ENCODE results near the gene COQ9.

Gene COQ9

GRCh38 chr16:57485091-57485915 is 38.0 kb downstream of the COQ9 start:
- Histone ChIP-seq H4K20me1 (ENCODE audit: insufficient read depth, low read length) (peaks cover 15% of the 10 kb centered on the region; the same call in 1 of the 2 replicates), H3K36me3 (ENCODE audit: insufficient read depth, low read length) (no peaks in the 10 kb centered on the region), H3K79me2 (ENCODE audit: insufficient read depth, low read length) (no peaks in the 10 kb centered on the region), H3K4me2 (ENCODE audit: insufficient read depth, low read length) (peak overlapping the region; percentile 80), H3K27me3 (ENCODE audit: insufficient read depth, low read length, poor library complexity) (peaks cover 1% of the 10 kb centered on the region), H3K4me1 (ENCODE audit: insufficient read depth, low read length) (peaks cover 17% of the 10 kb centered on the region), H3K9me3 (ENCODE audit: insufficient read depth, low read length, severe bottlenecking) (no peaks in the 10 kb centered on the region), H2AFZ (ENCODE audit: low read depth, low read length) (peak overlapping the region; percentile 64), H3K4me3 (ENCODE audit: low read depth in 1 of 2, low read length in 2 of 2) (peak overlapping the region; percentile 8 to 63; a peak in 3 of 4 replicates), H3K27ac (ENCODE audit: low read length) (no peak overlapping the region), H3K9ac (ENCODE audit: low read depth, low read length) (peak overlapping the region; percentile 53)
- TF ChIP-seq CTCF (IDR thresholded peaks at IDR 0.05; ENCODE audit: borderline replicate concordance, extremely low read depth, low read length, poor library complexity, severe bottlenecking): no peak
- TF ChIP-seq EZH2 (IDR thresholded peaks at IDR 0.05; ENCODE audit: borderline replicate concordance, low read depth, low read length, severe bottlenecking): no peak
- ATAC-seq (ENCODE audit: insufficient read depth, low read depth): no peak
- DNase-seq: no peak

GRCh38 chr16:57485916-57486857 is 38.9 kb downstream of the COQ9 start, which contains the start of gene DOK4:
DOK4 (minus strand) TSS chr16:57486493; CDS start chr16:57479507, 6,986 bp downstream.
- DNase-seq (peak; percentile 83), ATAC-seq (ENCODE audit: insufficient read depth, low read depth) (peak; percentile 99)
- no peaks in the 10 kb centered on the region for H3K36me3 ChIP-seq (ENCODE audit: insufficient read depth, low read length)
- peak within 1 kb of the TSS; percentile 53 for H3K9ac ChIP-seq (ENCODE audit: low read depth, low read length)
- peak within 1 kb of the TSS; percentile 8 to 63; a peak in 3 of 4 replicates for H3K4me3 ChIP-seq (ENCODE audit: low read depth in 1 of 2, low read length in 2 of 2)
- peak within 1 kb of the TSS; percentile 75 for H2AFZ ChIP-seq (ENCODE audit: low read depth, low read length)
- no peaks in the 10 kb centered on the region for H3K9me3 ChIP-seq (ENCODE audit: insufficient read depth, low read length, severe bottlenecking)
- H3K27ac ChIP-seq (ENCODE audit: low read length): no peak within 1 kb of the TSS
- H3K4me1 ChIP-seq (ENCODE audit: insufficient read depth, low read length): peaks cover 17% of the 10 kb centered on the region
- TF ChIP-seq EZH2 (IDR thresholded peaks at IDR 0.05; ENCODE audit: borderline replicate concordance, low read depth, low read length, severe bottlenecking): no peak
- no peak for TF ChIP-seq CTCF (IDR thresholded peaks at IDR 0.05; ENCODE audit: borderline replicate concordance, extremely low read depth, low read length, poor library complexity, severe bottlenecking)
- no peaks in the 10 kb centered on the region for H3K79me2 ChIP-seq (ENCODE audit: insufficient read depth, low read length)
- H3K4me2 ChIP-seq (ENCODE audit: insufficient read depth, low read length): peak within 1 kb of the TSS; percentile 80
- peaks cover 15% of the 10 kb centered on the region; the same call in 1 of the 2 replicates for H4K20me1 ChIP-seq (ENCODE audit: insufficient read depth, low read length)
- peaks cover 3% of the 10 kb centered on the region for H3K27me3 ChIP-seq (ENCODE audit: insufficient read depth, low read length, poor library complexity)

- ATAC-seq (ENCODE audit: insufficient read depth, low read depth) (no peak), DNase-seq (no peak)
- Histone ChIP-seq H3K79me2 (ENCODE audit: insufficient read depth, low read length) (no peaks in the 10 kb centered on the region), H3K27me3 (ENCODE audit: insufficient read depth, low read length, poor library complexity) (peaks cover 3% of the 10 kb centered on the region), H2AFZ (ENCODE audit: low read depth, low read length) (peak overlapping the region; percentile 75), H3K9me3 (ENCODE audit: insufficient read depth, low read length, severe bottlenecking) (no peaks in the 10 kb centered on the region), H3K9ac (ENCODE audit: low read depth, low read length) (no peak overlapping the region; the same call in 1 of the 2 replicates), H3K36me3 (ENCODE audit: insufficient read depth, low read length) (no peaks in the 10 kb centered on the region), H3K4me2 (ENCODE audit: insufficient read depth, low read length) (peak overlapping the region; percentile 80), H4K20me1 (ENCODE audit: insufficient read depth, low read length) (peaks cover 15% of the 10 kb centered on the region; the same call in 1 of the 2 replicates), H3K27ac (ENCODE audit: low read length) (no peak overlapping the region), H3K4me3 (ENCODE audit: low read depth in 1 of 2, low read length in 2 of 2) (peak overlapping the region in 1 of 2 experiments; percentile 63; a peak in 2 of 4 replicates), H3K4me1 (ENCODE audit: insufficient read depth, low read length) (peaks cover 17% of the 10 kb centered on the region)
- no peak for TF ChIP-seq EZH2 (IDR thresholded peaks at IDR 0.05; ENCODE audit: borderline replicate concordance, low read depth, low read length, severe bottlenecking)
- no peak for TF ChIP-seq CTCF (IDR thresholded peaks at IDR 0.05; ENCODE audit: borderline replicate concordance, extremely low read depth, low read length, poor library complexity, severe bottlenecking)
These were observed 39.9 kb downstream of the COQ9 start for GRCh38 chr16:57486858-57487834.

Data from DND-41 (cell line).